ENCODE measurements around the gene EML6. TPM values are rescaled to one million over a fixed set of nuclear protein-coding genes. Genes with fewer than 3 reads are reported as not detected.

The EML6 gene
- total and polyA plus RNA-seq, 2 of the 13 experiments (the other 11 are each of a cell fraction or from before 2014, with no cell fraction given), result 17.2 to 32.4 TPM

- CTCF ChIA-PET (ENCODE audit: low intra/inter-chr PET ratio, low total read pairs), result no interaction called here
- H3K9ac ChIP-seq (ENCODE audit: insufficient read depth, low read depth, low read length), result no peak overlapping the region
- POLR2A ChIA-PET, result no interaction called here
These were observed 191.2 kb downstream of the EML6 start for GRCh38 chr2:54914637-54915036.

GRCh38 chr2:54915101-54915500, 191.6 kb downstream of the EML6 start:
- CTCF ChIA-PET (ENCODE audit: low intra/inter-chr PET ratio, low total read pairs), result no interaction called here
- no TSS peak for BruUV-seq (replicated peaks)
- H3K4me2 ChIP-seq (ENCODE audit: low read depth, low read length), result no peak overlapping the region
- TF ChIP-seq HCFC1 (IDR thresholded peaks at IDR 0.05; ENCODE audit: low read depth, low read length), result no peak
- TF ChIP-seq TOPORS (CRISPR knock-in tag; IDR thresholded peaks at IDR 0.05), result no peak
- TF ChIP-seq, protein P1, sequence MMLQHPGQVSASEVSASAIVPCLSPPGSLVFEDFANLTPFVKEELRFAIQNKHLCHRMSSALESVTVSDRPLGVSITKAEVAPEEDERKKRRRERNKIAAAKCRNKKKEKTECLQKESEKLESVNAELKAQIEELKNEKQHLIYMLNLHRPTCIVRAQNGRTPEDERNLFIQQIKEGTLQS (CRISPR knock-in tag; IDR thresholded peaks at IDR 0.05), result no peak
- TF ChIP-seq DR1 (CRISPR knock-in tag; IDR thresholded peaks at IDR 0.05), result no peak
- no peak for TF ChIP-seq MLLT10 (CRISPR knock-in tag; IDR thresholded peaks at IDR 0.05)
- TF ChIP-seq ZNF430 (CRISPR knock-in tag; IDR thresholded peaks at IDR 0.05), result no peak
- TF ChIP-seq, protein P2, sequence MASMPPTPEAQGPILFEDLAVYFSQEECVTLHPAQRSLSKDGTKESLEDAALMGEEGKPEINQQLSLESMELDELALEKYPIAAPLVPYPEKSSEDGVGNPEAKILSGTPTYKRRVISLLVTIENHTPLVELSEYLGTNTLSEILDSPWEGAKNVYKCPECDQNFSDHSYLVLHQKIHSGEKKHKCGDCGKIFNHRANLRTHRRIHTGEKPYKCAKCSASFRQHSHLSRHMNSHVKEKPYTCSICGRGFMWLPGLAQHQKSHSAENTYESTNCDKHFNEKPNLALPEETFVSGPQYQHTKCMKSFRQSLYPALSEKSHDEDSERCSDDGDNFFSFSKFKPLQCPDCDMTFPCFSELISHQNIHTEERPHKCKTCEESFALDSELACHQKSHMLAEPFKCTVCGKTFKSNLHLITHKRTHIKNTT (CRISPR knock-in tag; IDR thresholded peaks at IDR 0.05), result no peak
- no peak for TF ChIP-seq KAT7 (CRISPR knock-in tag; IDR thresholded peaks at IDR 0.05; ENCODE audit: borderline replicate concordance)
- no peak for TF ChIP-seq ZNF18 (CRISPR knock-in tag; IDR thresholded peaks at IDR 0.05; ENCODE audit: insufficient replicate concordance)

More at GRCh38 chr2:54914637-54915036, 191.2 kb downstream of the EML6 start:
- in situ Hi-C loops (cut with HindIII; ENCODE audit: extremely low pct_ligation_motif_present, low pct_unique_long_range_greater_than_20kb) (no loop called here), intact Hi-C loops (cut with micrococcal nuclease; ENCODE audit: unreplicated experiment) (no loop called here)
- Histone ChIP-seq H2AFZ (ENCODE audit: low read length) (no peak overlapping the region), H3K27ac (ENCODE audit: extremely low read length, insufficient read depth, low read length) (no peak overlapping the region), H3K36me3 (replicated peaks in 1 of 2; ENCODE audit: control insufficient read depth in 1 of 2, insufficient read depth in 2 of 2, low read length in 2 of 2) (no peaks in the 10 kb centered on the region), H3K4me1 (ENCODE audit: insufficient read depth, low read length) (no peaks in the 10 kb centered on the region), H3K4me3 (replicated peaks in 1 of 3; ENCODE audit: insufficient read depth in 1 of 3, low read depth in 2 of 3, low read length in 3 of 3) (no peak overlapping the region), H4K20me1 (ENCODE audit: insufficient read depth, low read length) (no peaks in the 10 kb centered on the region), H3K4me2 (ENCODE audit: low read depth, low read length) (no peak overlapping the region), H3K9me3 (ENCODE audit: low read length) (no peaks in the 10 kb centered on the region), H3K79me2 (ENCODE audit: insufficient read depth, low read length) (no peaks in the 10 kb centered on the region), H3K27me3 (ENCODE audit: control insufficient read depth in 1 of 2, insufficient read depth in 2 of 2, low read length in 2 of 2) (no peaks in the 10 kb centered on the region)
- no peak for FAIRE-seq
- no TSS peak for BruUV-seq (replicated peaks)
- ATAC-seq, result no peak
- WGBS (ENCODE audit: low lambda C conversion rate), result 98% methylated on average over 2 of the region's 2 CpGs
- no peak for TF ChIP-seq KLF15 (CRISPR knock-in tag; IDR thresholded peaks at IDR 0.05; ENCODE audit: borderline replicate concordance)
- no peak for TF ChIP-seq PAX8 (CRISPR knock-in tag; IDR thresholded peaks at IDR 0.05; ENCODE audit: borderline replicate concordance)
- TF ChIP-seq, protein P3, sequence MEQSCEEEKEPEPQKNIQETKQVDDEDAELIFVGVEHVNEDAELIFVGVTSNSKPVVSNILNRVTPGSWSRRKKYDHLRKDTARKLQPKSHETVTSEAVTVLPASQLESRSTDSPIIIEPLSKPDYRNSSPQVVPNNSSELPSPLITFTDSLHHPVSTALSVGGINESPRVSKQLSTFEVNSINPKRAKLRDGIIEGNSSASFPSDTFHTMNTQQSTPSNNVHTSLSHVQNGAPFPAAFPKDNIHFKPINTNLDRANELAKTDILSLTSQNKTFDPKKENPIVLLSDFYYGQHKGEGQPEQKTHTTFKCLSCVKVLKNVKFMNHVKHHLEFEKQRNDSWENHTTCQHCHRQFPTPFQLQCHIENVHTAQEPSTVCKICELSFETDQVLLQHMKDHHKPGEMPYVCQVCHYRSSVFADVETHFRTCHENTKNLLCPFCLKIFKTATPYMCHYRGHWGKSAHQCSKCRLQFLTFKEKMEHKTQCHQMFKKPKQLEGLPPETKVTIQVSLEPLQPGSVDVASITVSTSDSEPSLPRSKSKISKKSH (CRISPR knock-in tag; IDR thresholded peaks at IDR 0.05; ENCODE audit: borderline replicate concordance), result no peak
- peak; percentile 59; the same call in 1 of the 2 replicates for TF ChIP-seq MAFF (IDR thresholded peaks at IDR 0.05; ENCODE audit: low read depth, low read length)
- peak; percentile 72 to 78 for TF ChIP-seq MAFK (conservative IDR thresholded peaks at IDR 0.05 in 1 of 2, IDR thresholded peaks at IDR 0.05 in 1 of 2; ENCODE audit: low read length in 2 of 2)
- TF ChIP-seq ZNF549 (CRISPR knock-in tag; IDR thresholded peaks at IDR 0.05), result no peak
- DNase-seq (ENCODE audit: low spot score), result no peak

More at GRCh38 chr2:54915101-54915500, 191.6 kb downstream of the EML6 start:
- Histone ChIP-seq H3K27ac (ENCODE audit: extremely low read length, insufficient read depth, low read length) (no peak overlapping the region), H3K36me3 (replicated peaks in 1 of 2; ENCODE audit: control insufficient read depth in 1 of 2, insufficient read depth in 2 of 2, low read length in 2 of 2) (no peaks in the 10 kb centered on the region), H3K79me2 (ENCODE audit: insufficient read depth, low read length) (no peaks in the 10 kb centered on the region), H3K4me3 (replicated peaks in 1 of 3; ENCODE audit: insufficient read depth in 1 of 3, low read depth in 2 of 3, low read length in 3 of 3) (no peak overlapping the region), H4K20me1 (ENCODE audit: insufficient read depth, low read length) (no peaks in the 10 kb centered on the region), H3K27me3 (ENCODE audit: control insufficient read depth in 1 of 2, insufficient read depth in 2 of 2, low read length in 2 of 2) (no peaks in the 10 kb centered on the region), H3K9me3 (ENCODE audit: low read length) (no peaks in the 10 kb centered on the region), H2AFZ (ENCODE audit: low read length) (no peak overlapping the region), H3K4me1 (ENCODE audit: insufficient read depth, low read length) (no peaks in the 10 kb centered on the region), H3K9ac (ENCODE audit: insufficient read depth, low read depth, low read length) (no peak overlapping the region)
- no peak for FAIRE-seq
- ATAC-seq, result no peak
- in situ Hi-C loops (cut with HindIII; ENCODE audit: extremely low pct_ligation_motif_present, low pct_unique_long_range_greater_than_20kb), result no loop called here
- POLR2A ChIA-PET, result no interaction called here
- WGBS (ENCODE audit: low lambda C conversion rate), result 91% methylated on average over 4 of the region's 4 CpGs
- no peak for DNase-seq (ENCODE audit: low spot score)
- intact Hi-C loops (cut with micrococcal nuclease; ENCODE audit: unreplicated experiment), result no loop called here
